CD4-positive, alpha-beta T cell treated with Interleukin-12 subunit alpha and Interleukin-12 subunit beta, for 1 hour (primary cell): ENCODE data around the gene ZP3.
"Not testable (repeated sequence)": the region's sequence is repeated elsewhere in the genome, so short reads cannot be mapped to it uniquely, and the experiment has no call there.

Source experiments
- DNase-seq: peaks from one replicate; pipeline ENCODE4 v3.0.0-alpha.2; 2020

Gene ZP3

GRCh38 chr7:76443846-76444245 lies 19.1 kb downstream of the ZP3 start:
- peak; percentile 16 for DNase-seq

GRCh38 chr7:76445577-76446008 lies 20.8 kb downstream of the ZP3 start:
- DNase-seq: peak; percentile 11

GRCh38 chr7:76457017-76457416 lies 32.3 kb downstream of the ZP3 start:
- not testable (repeated sequence) for DNase-seq

GRCh38 chr7:76458504-76458903 lies 33.8 kb downstream of the ZP3 start:
- DNase-seq: not testable (repeated sequence)

- not testable (repeated sequence) for DNase-seq
These were observed 36.0 kb downstream of the ZP3 start for GRCh38 chr7:76460767-76461166.

GRCh38 chr7:76461464-76462101 lies 36.8 kb downstream of the ZP3 start, which contains the start of gene DTX2:
DTX2 (plus strand) TSS chr7:76461709; CDS start chr7:76480510, 18,801 bp downstream.
- DNase-seq: peak; percentile 52

GRCh38 chr7:76462271-76462882 lies 37.6 kb downstream of the ZP3 start:
- DNase-seq: not testable (repeated sequence)

- not testable (repeated sequence) for DNase-seq
These were observed 40.2 kb downstream of the ZP3 start for GRCh38 chr7:76464959-76465358.

- not testable (repeated sequence) for DNase-seq
These were observed 41.2 kb downstream of the ZP3 start for GRCh38 chr7:76465950-76466349.

- DNase-seq: not testable (repeated sequence)
These were observed 43.1 kb downstream of the ZP3 start for GRCh38 chr7:76467743-76468404.

- not testable (repeated sequence) for DNase-seq
These were observed 46.9 kb downstream of the ZP3 start for GRCh38 chr7:76471556-76472221.

- DNase-seq: not testable (repeated sequence)
These were observed 48.3 kb downstream of the ZP3 start for GRCh38 chr7:76473097-76473496.

GRCh38 chr7:76476280-76476679 lies 51.5 kb downstream of the ZP3 start:
- DNase-seq: not testable (repeated sequence)

- DNase-seq: not testable (repeated sequence)
These were observed 52.2 kb downstream of the ZP3 start for GRCh38 chr7:76476742-76477474.

- DNase-seq: not testable (repeated sequence)
These were observed 54.9 kb downstream of the ZP3 start for GRCh38 chr7:76479628-76480027.

- not testable (repeated sequence) for DNase-seq
These were observed 55.9 kb downstream of the ZP3 start for GRCh38 chr7:76480403-76481253.

GRCh38 chr7:76482660-76483059 lies 57.9 kb downstream of the ZP3 start:
- DNase-seq: not testable (repeated sequence)

- DNase-seq: not testable (repeated sequence)
These were observed 58.3 kb downstream of the ZP3 start for GRCh38 chr7:76483081-76483480.

- not testable (repeated sequence) for DNase-seq
These were observed 59.7 kb downstream of the ZP3 start for GRCh38 chr7:76484456-76484855.

- not testable (repeated sequence) for DNase-seq
These were observed 61.3 kb downstream of the ZP3 start for GRCh38 chr7:76485822-76486610.

GRCh38 chr7:76486618-76487017 lies 61.9 kb downstream of the ZP3 start:
- DNase-seq: peak; percentile 34
